Measurements from ENCODE around the gene NCAM1. TPM values are rescaled to one million over a fixed set of nuclear protein-coding genes. Genes with fewer than 3 reads are reported as not detected.

The NCAM1 gene
- polyA plus RNA-seq, 4 donors: 69.6 to 92.1 (median 76.3) TPM

DNA sequence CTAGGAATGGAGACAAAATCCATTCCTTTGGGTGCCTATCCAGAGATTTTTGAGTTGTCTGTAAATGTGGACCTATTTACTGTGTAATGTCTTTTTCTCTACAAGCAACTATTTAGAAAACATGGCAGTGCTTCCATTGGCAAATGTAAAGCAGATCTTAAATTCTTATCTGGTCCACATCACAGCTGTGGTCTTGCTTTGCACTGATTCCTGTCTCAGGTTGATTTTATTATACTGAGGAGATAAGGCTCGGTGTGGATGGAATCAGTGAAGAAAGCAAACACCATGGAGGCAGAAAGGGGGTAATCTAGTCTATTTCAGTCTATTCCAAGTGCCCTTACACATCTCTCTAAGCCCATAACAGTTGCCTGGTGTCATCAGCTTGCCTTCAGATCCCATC is 160.5 kb downstream of the NCAM1 start:
- DNase-seq (ENCODE audit: low read depth in 4 of 4, low spot score in 3 of 4): no peak

DNA sequence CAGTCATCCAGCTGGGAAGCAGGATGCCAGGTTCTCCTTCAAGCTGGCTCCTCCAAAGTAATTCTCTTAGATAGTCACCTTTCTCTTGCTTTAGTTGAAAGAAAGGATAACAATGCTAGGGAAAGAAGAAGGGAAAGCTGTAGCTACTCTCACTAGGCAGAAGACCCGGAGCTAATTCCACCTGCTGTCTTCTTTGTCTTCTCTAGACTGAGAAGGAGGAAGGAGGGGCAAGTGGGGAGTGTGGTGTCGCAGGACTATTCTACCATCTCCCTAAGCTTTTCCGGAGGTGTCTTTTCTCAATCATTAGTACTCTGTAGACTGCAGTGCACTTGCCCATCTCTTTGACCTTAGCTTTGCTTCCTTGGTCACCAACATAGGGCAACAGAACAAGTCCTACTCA is 162.8 kb downstream of the NCAM1 start:
- no peak for DNase-seq (ENCODE audit: low read depth in 4 of 4, low spot score in 3 of 4)

DNA sequence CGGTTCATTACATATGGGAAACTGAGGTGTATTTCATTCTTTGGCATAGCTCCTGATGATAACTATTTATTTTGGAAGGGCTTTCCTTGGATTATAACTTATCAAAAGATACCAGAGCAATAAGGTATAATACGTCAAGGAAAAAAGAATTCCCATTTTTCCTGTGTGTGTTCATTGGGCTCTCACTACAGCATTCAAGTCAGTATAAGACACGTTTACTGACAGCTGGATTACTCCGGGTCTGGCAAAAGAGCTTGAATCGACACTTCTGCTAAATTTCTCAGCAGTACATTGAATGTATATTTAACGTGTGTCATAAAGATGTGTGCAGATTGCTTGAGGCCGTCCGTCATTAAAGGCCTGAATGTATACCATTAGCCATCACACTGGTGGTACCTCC is 163.4 kb downstream of the NCAM1 start:
- no peak for DNase-seq (ENCODE audit: low read depth in 4 of 4, low spot score in 3 of 4)

DNA sequence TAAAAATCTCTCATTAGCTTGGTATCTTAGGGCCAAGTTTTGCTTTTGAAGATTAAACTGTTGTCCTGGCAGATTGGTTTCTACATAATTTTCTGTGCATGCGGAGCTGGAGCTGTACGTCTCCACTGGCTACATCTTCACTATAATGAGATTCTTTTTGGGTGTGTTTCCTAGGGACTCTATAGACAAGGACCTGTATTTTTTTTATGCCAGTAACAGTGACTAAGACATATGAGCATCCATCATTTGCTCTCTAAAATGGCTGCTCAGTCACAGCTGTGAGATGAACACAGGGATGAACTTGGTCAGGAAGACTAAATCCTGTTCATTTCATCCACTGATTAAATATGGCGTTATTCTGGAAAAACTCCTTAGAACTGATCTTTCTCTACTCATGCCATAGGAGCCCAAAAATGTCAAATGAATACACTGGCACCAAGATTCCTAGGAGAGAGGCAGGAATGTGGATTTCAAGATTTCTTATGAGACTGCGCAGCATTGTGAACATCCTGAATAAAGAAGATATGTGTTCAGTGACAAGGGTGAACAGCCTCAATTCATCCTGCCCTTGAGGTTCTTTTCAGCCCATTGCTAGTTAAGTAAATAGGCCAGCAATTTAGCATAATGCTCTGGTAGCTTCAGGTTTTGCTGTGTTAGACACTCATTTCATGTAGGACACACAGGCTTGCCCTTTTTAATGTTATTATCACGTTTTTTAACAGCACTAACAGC is 168.2 kb downstream of the NCAM1 start:
- DNase-seq (ENCODE audit: low read depth in 4 of 4, low spot score in 3 of 4): no peak

DNA sequence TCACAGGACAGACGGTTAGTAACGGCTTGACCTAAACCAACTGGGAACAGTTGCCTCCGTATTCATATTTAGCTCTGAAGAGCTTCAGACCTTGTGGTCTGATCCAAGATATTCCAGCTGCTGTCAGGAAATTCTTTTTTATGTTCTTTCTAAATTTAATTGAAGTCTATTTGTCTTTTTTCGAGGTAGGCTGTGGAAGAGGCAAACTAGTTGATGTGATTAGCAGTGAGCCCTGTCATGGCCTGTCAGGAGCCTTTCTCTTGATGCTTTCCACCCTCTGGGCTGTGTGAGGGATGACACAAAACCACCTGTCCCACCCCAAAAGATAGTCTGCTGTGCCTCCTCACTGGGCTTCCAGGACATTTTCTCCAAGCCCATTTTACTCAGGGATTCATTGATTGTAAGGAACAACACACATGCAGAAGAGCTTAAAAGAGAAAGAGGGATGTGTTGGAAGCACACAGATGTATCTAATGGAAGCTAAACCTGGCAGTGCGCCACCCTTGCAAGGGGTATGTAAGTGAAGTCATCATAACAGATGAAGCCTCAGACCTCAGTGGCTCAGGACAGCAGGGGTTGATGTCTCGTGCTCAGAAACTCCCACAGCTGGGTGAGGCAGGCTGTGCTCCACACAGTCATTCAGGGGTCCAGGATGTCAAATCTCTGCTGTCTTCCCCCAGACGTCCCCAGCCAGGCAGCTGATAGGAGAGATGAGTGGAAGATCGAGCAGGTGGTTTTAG is 170.0 kb downstream of the NCAM1 start:
- no peak for DNase-seq (ENCODE audit: low read depth in 4 of 4, low spot score in 3 of 4)

DNA sequence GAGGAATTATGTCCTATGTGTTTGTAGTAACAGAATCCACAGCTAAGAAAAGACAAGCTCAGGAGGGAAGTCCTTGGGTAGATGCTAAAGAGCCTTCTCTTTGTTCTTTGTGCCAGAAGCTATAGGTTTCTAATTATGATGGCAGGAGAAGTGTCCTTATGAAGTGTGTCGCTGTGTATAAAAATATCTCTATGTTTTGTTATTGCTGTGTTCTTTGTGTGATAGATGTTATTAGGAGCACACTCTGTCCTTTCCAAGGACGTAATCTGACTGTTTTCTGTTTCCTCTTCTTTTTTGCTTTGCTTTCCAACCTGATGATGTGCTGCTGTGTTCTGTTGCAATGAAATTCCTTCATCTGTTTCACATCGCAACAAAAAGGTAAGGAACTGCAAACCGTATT is 171.9 kb downstream of the NCAM1 start:
- DNase-seq (ENCODE audit: low read depth in 4 of 4, low spot score in 3 of 4): no peak

DNA sequence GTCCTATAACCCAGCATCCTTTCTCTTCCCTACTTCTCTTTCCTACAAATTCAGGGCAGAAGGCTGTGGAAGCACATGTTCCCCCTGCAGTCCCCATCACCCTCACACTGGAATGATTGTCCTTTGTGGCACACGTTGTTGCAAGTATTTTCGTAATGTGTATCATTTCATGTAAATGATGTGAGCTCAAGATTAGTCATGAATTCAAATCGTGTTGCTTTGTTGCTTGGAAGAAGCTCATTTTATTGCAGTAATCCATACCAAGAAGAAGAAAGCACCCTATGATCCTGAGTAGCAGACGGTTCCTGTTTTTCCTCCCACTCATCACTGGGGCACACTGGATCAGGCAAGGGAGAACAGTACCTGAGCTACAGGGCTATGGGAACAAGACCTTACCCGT is 173.4 kb downstream of the NCAM1 start:
- DNase-seq (ENCODE audit: low read depth in 4 of 4, low spot score in 3 of 4): no peak

DNA sequence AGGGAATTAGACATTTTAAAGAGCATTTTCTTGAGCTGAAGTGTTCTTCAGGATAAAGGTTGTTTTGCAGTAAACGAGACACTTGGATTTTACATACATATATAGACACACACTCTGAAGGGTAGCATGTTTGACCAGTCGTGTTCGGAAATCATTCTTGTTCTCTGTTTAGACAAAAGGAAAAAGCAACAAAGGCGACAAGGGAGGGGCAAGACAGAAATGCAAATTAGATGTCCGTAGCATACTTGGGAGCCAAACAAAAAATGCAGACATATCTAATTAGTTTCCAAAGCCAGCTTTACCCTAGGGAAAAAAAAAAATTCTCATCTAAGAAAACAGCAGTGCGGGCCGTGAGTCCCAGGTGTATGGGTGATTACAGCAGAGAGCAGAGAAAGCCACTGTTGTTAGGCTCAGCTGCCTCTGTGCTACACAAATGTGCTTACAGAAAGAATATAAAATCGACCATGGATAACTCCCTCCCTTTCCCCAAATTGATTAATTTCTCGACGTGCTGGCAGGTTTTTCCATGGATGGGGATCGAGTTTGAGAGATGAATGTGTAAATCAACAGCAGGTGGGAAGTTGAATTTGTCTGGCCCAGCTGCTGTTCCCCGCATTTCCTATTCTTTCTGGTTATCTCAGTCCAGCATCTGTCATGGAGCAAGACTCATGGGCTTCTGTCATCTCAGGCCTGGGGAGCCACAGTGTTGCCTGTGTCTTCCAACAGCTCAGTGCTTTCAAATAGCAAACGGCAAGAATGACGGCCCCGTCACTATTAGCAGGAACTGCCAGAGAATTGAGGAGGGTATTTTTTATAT is 176.7 kb downstream of the NCAM1 start:
- DNase-seq (ENCODE audit: low read depth in 4 of 4, low spot score in 3 of 4): no peak

DNA sequence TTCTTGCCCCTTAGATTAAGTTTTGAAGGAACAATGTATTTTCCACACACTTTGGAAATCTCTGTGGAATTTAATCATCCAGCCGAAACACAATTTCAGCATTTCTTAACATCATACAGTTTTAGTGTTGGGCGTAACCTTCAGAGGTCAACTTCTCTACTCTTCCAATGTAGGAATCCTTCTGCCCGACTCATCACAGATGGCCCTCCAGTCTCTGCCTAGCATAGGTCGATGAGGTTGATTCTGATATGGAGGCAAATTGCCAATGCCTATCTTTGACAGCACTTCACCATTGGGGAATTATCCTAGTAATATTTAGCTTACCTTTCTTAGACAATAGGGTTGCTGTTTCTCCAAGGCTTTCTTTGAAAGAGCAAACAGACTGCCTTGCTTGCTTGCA is 177.5 kb downstream of the NCAM1 start:
- no peak for DNase-seq (ENCODE audit: low read depth in 4 of 4, low spot score in 3 of 4)

DNA sequence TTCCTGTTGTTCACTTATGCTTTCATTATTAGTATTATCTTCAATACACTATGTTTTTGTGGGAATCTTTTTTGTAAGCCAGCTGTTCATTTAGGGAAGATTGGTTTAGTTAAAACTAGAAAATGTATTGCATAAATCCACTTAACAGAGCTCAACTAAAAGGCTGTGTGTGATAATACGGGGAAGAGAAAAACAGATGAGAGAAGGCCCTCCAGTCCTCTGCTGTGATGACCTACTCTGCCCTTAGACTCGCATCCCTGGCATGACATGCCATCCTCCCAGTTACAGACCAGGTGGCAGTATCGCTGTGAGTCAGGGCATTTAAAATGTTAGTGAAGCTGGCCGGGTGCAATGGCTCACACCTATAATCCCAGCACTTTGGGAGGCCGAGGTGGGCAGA is 179.8 kb downstream of the NCAM1 start:
- no peak for DNase-seq (ENCODE audit: low read depth in 4 of 4, low spot score in 3 of 4)

DNA sequence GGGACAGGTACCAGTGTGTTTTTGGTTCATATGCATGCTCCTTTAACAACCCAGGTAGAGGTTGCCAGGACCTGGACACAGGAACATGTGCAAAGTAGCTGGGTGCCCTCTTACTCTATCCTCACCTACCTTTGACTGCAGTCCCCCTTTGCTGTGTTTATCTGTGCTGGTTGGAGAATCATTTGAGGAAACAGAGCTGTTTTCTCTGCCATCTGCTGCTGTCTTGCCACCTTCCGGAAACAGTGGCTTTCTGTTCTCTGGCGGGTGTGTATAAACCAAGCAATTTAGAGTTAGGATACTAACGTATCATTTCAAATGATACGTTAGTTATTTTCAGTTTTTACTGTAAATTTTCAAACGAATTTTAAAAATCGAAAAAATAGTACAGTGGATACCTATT is 181.3 kb downstream of the NCAM1 start:
- DNase-seq (ENCODE audit: low read depth in 4 of 4, low spot score in 3 of 4): no peak

DNA sequence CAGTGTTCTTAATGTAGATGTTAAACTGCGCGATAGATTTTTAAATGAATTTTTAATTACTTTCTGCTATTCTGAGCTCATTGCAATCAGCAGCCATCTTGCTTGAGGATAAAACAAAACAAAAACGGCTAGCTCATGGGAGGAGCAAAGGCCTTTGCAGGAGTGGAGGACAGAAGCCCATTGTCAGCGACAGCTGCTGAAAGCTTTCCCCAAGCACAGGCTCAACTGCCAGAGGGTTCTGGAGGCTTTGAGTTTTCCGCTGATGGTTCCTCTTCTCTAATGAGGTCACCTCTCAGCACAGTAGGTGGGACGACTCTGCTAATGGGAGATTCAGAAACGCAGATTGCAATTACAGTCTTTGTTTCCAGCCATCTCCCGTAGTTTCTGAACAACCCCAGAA is 186.0 kb downstream of the NCAM1 start:
- DNase-seq (ENCODE audit: low read depth in 4 of 4, low spot score in 3 of 4): no peak

DNA sequence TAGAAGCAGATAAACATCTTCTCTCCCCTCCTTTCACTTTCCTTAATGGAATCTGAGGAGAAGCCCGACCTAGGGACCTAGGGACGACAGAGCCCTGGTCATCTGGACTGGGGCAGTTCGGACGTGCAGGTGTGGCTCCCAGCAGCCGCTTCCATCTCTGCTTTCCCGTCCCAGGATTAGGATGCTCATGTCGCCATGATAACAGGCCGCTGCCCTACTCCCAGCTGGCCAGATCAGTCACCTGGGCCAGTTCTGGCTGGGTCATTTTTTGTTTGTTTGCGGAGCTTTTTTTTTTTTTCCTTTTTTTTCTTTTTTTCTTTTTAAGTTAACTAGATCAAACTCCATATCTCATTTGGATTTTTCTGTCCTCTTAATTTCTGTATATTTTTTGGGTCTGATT is 186.9 kb downstream of the NCAM1 start:
- DNase-seq (ENCODE audit: low read depth in 4 of 4, low spot score in 3 of 4): no peak

DNA sequence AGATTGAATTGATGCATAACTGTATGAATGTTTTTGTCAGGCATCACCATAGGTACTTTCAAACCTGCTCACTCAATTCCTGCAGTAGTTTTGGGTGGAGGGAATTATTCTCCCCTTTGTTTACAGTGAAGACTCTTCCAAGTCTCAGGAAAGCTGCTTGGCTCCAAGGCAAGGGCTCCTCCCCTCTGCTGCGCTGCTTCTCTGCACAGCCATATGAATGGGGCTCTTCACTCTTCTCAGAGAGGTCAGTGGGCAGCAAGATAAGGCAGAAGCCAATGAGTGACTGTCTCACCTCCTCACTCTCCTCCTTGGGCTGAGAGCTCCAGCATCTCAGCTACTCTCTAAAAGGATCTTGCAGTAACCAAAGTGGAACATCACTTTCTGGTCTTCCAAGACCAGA is 187.4 kb downstream of the NCAM1 start:
- DNase-seq (ENCODE audit: low read depth in 4 of 4, low spot score in 3 of 4): no peak

DNA sequence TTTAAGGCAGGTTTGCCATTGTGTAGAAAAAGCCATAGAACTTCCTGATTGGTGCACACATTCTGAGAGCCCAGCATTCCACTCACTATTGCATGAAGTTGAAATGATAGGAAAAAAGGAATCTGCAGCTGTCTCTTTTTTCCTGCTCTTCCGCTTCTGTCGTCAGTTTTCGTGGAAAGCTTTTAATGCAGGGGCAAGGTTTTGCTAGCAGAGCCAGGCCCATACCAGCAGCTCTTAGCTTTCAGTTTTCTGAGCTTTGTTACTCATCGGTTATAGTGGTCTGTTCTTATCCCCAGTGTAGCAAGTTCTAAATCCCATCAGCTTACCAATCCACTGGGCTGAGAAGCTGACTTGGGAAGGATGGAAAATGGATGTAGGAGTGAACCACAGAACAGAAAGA is 190.3 kb downstream of the NCAM1 start:
- DNase-seq (ENCODE audit: low read depth in 4 of 4, low spot score in 3 of 4): no peak

DNA sequence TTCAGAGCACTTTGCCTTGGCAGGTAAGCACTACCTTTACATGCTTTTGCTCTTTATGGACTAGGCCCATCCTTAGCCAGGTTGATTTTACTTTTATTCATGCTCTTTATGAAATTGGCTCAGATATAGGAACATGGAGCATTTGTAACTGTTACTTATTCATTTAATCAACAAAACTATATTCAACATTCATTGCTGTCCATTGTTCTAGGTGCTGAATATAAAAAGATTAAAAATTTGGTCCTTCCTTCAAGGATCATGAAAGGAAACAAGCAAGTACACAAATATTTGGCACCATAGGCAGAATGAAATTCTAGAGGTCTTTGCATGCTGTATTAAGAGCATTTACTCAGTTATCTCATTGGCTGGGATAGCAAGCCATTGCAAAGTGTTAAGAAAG is 191.3 kb downstream of the NCAM1 start:
- no peak for DNase-seq (ENCODE audit: low read depth in 4 of 4, low spot score in 3 of 4)

DNA sequence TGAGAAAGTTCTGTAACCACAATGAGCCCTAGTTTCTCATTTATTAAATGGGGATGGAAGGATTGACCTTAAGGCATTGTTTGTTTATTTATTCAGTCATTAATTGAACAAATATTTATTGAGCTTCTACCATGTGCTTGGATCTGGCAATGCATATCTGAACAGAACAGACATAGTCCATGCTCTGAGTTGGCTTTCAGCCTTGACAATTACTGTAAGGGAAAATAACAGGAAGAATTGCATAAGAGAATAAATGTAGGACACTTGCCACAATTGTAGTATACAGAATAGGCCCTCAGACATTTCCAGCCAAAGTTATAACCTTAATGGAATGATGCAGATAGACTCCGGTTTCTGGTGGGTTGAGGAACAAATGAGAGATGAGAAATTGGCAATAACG is 192.6 kb downstream of the NCAM1 start:
- DNase-seq (ENCODE audit: low read depth in 4 of 4, low spot score in 3 of 4): no peak

DNA sequence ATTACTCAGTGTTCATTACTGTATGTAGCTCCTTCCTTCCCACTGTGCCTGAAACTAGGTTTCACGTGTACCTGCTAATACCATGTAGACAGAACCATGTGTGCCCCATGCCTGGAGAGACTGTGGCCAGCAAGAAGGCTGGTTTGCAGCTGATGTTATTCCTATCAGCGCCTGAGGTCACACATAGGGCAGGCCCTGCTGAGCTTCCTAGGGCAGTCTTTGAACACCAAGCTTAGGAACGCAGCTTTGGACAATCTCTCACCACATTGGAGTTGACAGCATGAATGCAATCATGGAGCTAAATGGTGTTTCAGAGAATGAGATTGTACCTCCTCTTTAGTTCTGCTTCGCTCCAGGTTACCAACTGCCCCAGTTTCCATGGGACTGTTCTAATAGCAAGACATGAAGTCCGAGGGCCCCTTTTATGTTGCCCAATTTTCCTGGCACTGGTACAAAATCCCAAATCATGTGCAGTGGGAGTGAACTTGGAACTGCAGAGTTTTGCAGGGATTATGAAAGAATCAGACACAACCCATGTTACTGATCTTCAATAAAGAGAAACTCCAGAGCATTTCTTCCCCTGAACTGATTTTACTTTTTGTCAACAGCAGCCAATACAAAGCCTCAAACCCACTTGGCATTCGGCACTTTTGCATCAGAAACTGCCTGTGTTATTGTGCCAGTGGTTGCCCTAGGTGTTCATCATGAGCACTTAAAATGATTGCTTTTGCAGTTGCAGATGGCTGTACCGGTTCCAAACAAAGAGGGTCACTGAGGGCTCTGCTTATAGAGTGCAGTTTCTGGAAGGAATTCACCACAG is 199.0 kb downstream of the NCAM1 start:
- no peak for DNase-seq (ENCODE audit: low read depth in 4 of 4, low spot score in 3 of 4)

DNA sequence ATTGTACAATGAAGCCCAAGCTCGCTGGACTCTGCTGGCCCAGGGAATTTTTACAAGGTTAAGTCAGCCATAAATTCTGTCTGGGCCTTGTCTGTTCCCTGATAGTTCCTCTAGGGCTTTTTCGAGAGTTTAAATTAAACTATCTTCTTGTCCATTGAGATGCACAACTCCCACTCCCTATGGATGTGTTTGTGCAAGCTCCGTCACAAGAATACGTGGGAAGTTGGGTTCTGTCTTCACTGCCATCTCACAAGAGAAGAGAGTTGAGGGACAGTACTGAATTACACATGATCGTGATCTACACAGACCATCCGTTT is 199.5 kb downstream of the NCAM1 start:
- DNase-seq (ENCODE audit: low read depth in 4 of 4, low spot score in 3 of 4): no peak

DNA sequence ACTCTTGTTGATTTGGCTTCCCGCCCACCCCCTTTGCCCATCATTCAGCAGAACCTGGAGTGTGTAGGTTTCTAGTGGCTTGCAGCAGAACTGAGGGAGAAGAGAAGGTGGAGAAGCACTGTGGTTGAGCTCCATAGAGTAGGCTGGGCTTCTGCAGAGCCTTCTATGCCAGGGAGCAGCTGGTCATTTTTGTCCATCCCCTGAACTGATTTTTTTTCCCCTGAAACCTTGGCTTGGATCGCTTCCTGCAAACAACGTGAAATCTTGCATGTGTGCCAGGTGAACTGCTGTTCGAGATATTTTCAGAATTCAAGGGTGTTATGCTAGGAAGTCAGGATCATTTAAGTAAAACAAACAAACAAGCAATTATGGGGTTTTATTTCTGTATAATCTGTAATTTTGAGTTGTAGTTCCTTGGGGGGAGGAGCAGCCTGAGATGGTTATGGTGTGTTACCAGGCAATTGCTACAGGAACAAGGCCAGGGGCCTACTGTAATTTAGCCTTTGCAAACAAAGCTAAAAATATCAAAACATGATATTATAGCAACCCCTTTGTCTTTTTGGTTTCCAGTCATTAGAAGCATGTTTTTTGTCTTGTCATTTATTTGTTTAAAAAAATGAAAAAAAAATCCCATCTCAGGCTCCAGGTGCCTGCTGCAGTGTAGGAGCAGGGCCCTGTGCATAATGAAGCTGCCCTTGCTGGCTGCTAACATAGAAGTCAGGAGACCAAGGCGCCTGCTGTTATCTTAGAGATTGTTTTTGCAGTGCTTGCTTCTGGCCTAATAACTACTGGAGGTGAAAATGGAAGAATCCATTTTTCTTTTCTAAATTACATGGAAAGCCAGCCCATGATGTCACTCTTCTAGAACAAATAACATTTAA is 200.7 kb downstream of the NCAM1 start:
- DNase-seq (ENCODE audit: low read depth in 4 of 4, low spot score in 3 of 4): no peak

Data from right renal pelvis (tissue), 4 donors.